ENCODE data around the gene DNASE1L2. TPM values are rescaled to one million over a fixed set of nuclear protein-coding genes. Genes with fewer than 3 reads are reported as not detected.
"Not testable (repeated sequence)": the region's sequence is repeated elsewhere in the genome, so short reads cannot be mapped to it uniquely, and the experiment has no call there.

Gene DNASE1L2
- total RNA-seq, 3 donors from 2014 or later = 0.52 to 1.1 (median 0.86) TPM

- H3K4me1 Mint-ChIP-seq (ENCODE audit: low read depth) = no peaks in the 10 kb centered on the region
- no peaks in the 10 kb centered on the region for H3K27me3 Mint-ChIP-seq (ENCODE audit: low read depth)
- ATAC-seq = no peak
- no peak for DNase-seq
- no peak overlapping the region for H3K4me3 Mint-ChIP-seq
- H3K9me3 Mint-ChIP-seq = no peaks in the 10 kb centered on the region
- H3K36me3 Mint-ChIP-seq (ENCODE audit: insufficient read depth) = peaks cover 11% of the 10 kb centered on the region
These were observed 848 bp downstream of the DNASE1L2 start for GRCh38 chr16:2237102-2237482.

- no peaks in the 10 kb centered on the region for H3K27me3 Mint-ChIP-seq (ENCODE audit: low read depth)
- peaks cover 13% of the 10 kb centered on the region for H3K36me3 Mint-ChIP-seq (ENCODE audit: insufficient read depth)
- H3K9me3 Mint-ChIP-seq = no peaks in the 10 kb centered on the region
- no peak overlapping the region for H3K4me3 Mint-ChIP-seq
- ATAC-seq = no peak
- no peaks in the 10 kb centered on the region for H3K4me1 Mint-ChIP-seq (ENCODE audit: low read depth)
- DNase-seq = no peak
These were observed 1.4 kb downstream of the DNASE1L2 start for GRCh38 chr16:2237493-2238149.

- H3K4me3 Mint-ChIP-seq = no peak overlapping the region
- DNase-seq = no peak
- H3K9me3 Mint-ChIP-seq = no peaks in the 10 kb centered on the region
- H3K4me1 Mint-ChIP-seq (ENCODE audit: low read depth) = no peaks in the 10 kb centered on the region
- no peak for ATAC-seq
- H3K36me3 Mint-ChIP-seq (ENCODE audit: insufficient read depth) = peaks cover 13% of the 10 kb centered on the region
- no peaks in the 10 kb centered on the region for H3K27me3 Mint-ChIP-seq (ENCODE audit: low read depth)
These were observed 2.0 kb downstream of the DNASE1L2 start for GRCh38 chr16:2238150-2238837.

GRCh38 chr16:2238838-2239675, 2.8 kb downstream of the DNASE1L2 start:
- Mint-ChIP-seq H3K27me3 (ENCODE audit: low read depth) (no peaks in the 10 kb centered on the region), H3K9me3 (no peaks in the 10 kb centered on the region)
- DNase-seq = no peak

GRCh38 chr16:2240331-2240730, 4.1 kb downstream of the DNASE1L2 start:
- not testable (repeated sequence) for ATAC-seq

More at GRCh38 chr16:2238838-2239675, 2.8 kb downstream of the DNASE1L2 start:
- ATAC-seq = no peak
- Mint-ChIP-seq H3K36me3 (ENCODE audit: insufficient read depth) (peaks cover 10% of the 10 kb centered on the region), H3K4me3 (no peak overlapping the region), H3K4me1 (ENCODE audit: low read depth) (no peaks in the 10 kb centered on the region)

GRCh38 chr16:2242598-2242997, 6.4 kb downstream of the DNASE1L2 start:
- Mint-ChIP-seq H3K36me3 (ENCODE audit: insufficient read depth) (peaks cover 5% of the 10 kb centered on the region), H3K4me1 (ENCODE audit: low read depth) (no peaks in the 10 kb centered on the region), H3K4me3 (no peak overlapping the region), H3K27me3 (ENCODE audit: low read depth) (no peaks in the 10 kb centered on the region), H3K9me3 (no peaks in the 10 kb centered on the region)
- ATAC-seq = no peak
- DNase-seq = no peak

More at GRCh38 chr16:2240331-2240730, 4.1 kb downstream of the DNASE1L2 start:
- H3K9me3 Mint-ChIP-seq; DNase-seq; H3K4me3 Mint-ChIP-seq; H3K36me3 Mint-ChIP-seq (ENCODE audit: insufficient read depth); H3K4me1 Mint-ChIP-seq (ENCODE audit: low read depth); H3K27me3 Mint-ChIP-seq (ENCODE audit: low read depth): not testable (repeated sequence)

GRCh38 chr16:2243031-2243528, 6.8 kb downstream of the DNASE1L2 start:
- no peaks in the 10 kb centered on the region for H3K9me3 Mint-ChIP-seq
- H3K4me3 Mint-ChIP-seq = no peak overlapping the region
- H3K4me1 Mint-ChIP-seq (ENCODE audit: low read depth) = no peaks in the 10 kb centered on the region
- no peaks in the 10 kb centered on the region for H3K27me3 Mint-ChIP-seq (ENCODE audit: low read depth)
- ATAC-seq (no peak), DNase-seq (no peak)
- peaks cover 5% of the 10 kb centered on the region for H3K36me3 Mint-ChIP-seq (ENCODE audit: insufficient read depth)

- DNase-seq = no peak
- H3K36me3 Mint-ChIP-seq (ENCODE audit: insufficient read depth) = peaks cover 5% of the 10 kb centered on the region
- no peaks in the 10 kb centered on the region for H3K27me3 Mint-ChIP-seq (ENCODE audit: low read depth)
- H3K9me3 Mint-ChIP-seq = no peaks in the 10 kb centered on the region
- peak in 1 of 2 donors; percentile 25 for ATAC-seq
- no peaks in the 10 kb centered on the region for H3K4me1 Mint-ChIP-seq (ENCODE audit: low read depth)
- no peak overlapping the region for H3K4me3 Mint-ChIP-seq
These were observed 7.5 kb downstream of the DNASE1L2 start for GRCh38 chr16:2243781-2244180.

GRCh38 chr16:2244301-2244700, 8.1 kb downstream of the DNASE1L2 start:
- ATAC-seq = no peak

GRCh38 chr16:2244926-2245795, 8.9 kb downstream of the DNASE1L2 start:
- H3K27me3 Mint-ChIP-seq (ENCODE audit: low read depth) = no peaks in the 10 kb centered on the region
- no peak overlapping the region for H3K4me3 Mint-ChIP-seq
- no peak for ATAC-seq
- no peaks in the 10 kb centered on the region for H3K4me1 Mint-ChIP-seq (ENCODE audit: low read depth)
- DNase-seq = no peak
- no peaks in the 10 kb centered on the region for H3K9me3 Mint-ChIP-seq
- H3K36me3 Mint-ChIP-seq (ENCODE audit: insufficient read depth) = peaks cover 5% of the 10 kb centered on the region

More at GRCh38 chr16:2244301-2244700, 8.1 kb downstream of the DNASE1L2 start:
- DNase-seq = no peak
- Mint-ChIP-seq H3K4me1 (ENCODE audit: low read depth) (no peaks in the 10 kb centered on the region), H3K9me3 (no peaks in the 10 kb centered on the region), H3K27me3 (ENCODE audit: low read depth) (no peaks in the 10 kb centered on the region), H3K36me3 (ENCODE audit: insufficient read depth) (peaks cover 5% of the 10 kb centered on the region), H3K4me3 (no peak overlapping the region)

GRCh38 chr16:2246301-2246885, 10.1 kb downstream of the DNASE1L2 start:
- no peak for DNase-seq
- ATAC-seq = no peak
- Mint-ChIP-seq H3K4me1 (ENCODE audit: low read depth) (peaks cover 3% of the 10 kb centered on the region), H3K27me3 (ENCODE audit: low read depth) (no peaks in the 10 kb centered on the region), H3K9me3 (no peaks in the 10 kb centered on the region), H3K36me3 (ENCODE audit: insufficient read depth) (peaks cover 5% of the 10 kb centered on the region), H3K4me3 (no peak overlapping the region)

GRCh38 chr16:2250652-2251295, 14.5 kb downstream of the DNASE1L2 start:
- peak; percentile 30 for DNase-seq
- no peaks in the 10 kb centered on the region for H3K9me3 Mint-ChIP-seq
- peaks cover 10% of the 10 kb centered on the region for H3K4me1 Mint-ChIP-seq (ENCODE audit: low read depth)
- peak overlapping the region; percentile 85 for H3K4me3 Mint-ChIP-seq
- peak; percentile 38 to 45 for ATAC-seq
- no peaks in the 10 kb centered on the region for H3K27me3 Mint-ChIP-seq (ENCODE audit: low read depth)
- peaks cover 15% of the 10 kb centered on the region for H3K36me3 Mint-ChIP-seq (ENCODE audit: insufficient read depth)

All from activated T-cell treated with anti-CD3 and anti-CD28 coated beads, Interleukin-2, amount 50 U/mL, for 4 hours (primary cell).